DOHH2 (cell line): ENCODE measurements around the gene OBP2A.

Source experiments
- H3F3A ChIP-seq: fragments of 200-600 bp; sonication (generic), shearing (Covaris generic); 2 replicates; pipeline ENCODE4 v1.6.0; 2016; ENCODE audit warnings: antibody characterized with exemption, mild to moderate bottlenecking; ENCODE audit not compliant: control insufficient read depth, insufficient read depth
- H3K27ac ChIP-seq: fragments of 200-600 bp; sonication (generic); 2 replicates; pipeline ENCODE4 v1.5.1; 2014; ENCODE audit warnings: low read depth, mild to moderate bottlenecking, low read length, moderate library complexity
- H3K27me3 ChIP-seq: fragments of 200-600 bp; sonication (generic); 2 replicates; pipeline ENCODE4 v1.6.1; 2014; ENCODE audit warnings: mild to moderate bottlenecking, low read length, mixed read lengths; ENCODE audit not compliant: control insufficient read depth
- H3K36me3 ChIP-seq: fragments of 200-600 bp; sonication (generic); 2 replicates; pipeline ENCODE4 v1.6.1; 2014; ENCODE audit warnings: mild to moderate bottlenecking, low read length, moderate library complexity, mixed read lengths; ENCODE audit not compliant: control insufficient read depth
- H3K4me1 ChIP-seq: fragments of 200-600 bp; sonication (generic); 2 replicates; pipeline ENCODE4 v1.6.1; 2014; ENCODE audit warnings: mild to moderate bottlenecking, low read length, mixed read lengths; ENCODE audit not compliant: control insufficient read depth
- H3K4me2 ChIP-seq: fragments of 200-600 bp; sonication (generic); 2 replicates; pipeline ENCODE4 v1.6.0; 2014; ENCODE audit warnings: mild to moderate bottlenecking, low read length, moderate library complexity
- H3K4me3 ChIP-seq: fragments of 200-600 bp; sonication (generic); 2 replicates; pipeline ENCODE4 v1.5.1; 2014; ENCODE audit warnings: mild to moderate bottlenecking, low read length, mixed read lengths
- H3K79me2 ChIP-seq: fragments of 200-600 bp; sonication (generic); 2 replicates; pipeline ENCODE4 v1.6.1; 2014; ENCODE audit warnings: mild to moderate bottlenecking, low read length, mixed read lengths; ENCODE audit not compliant: control insufficient read depth
- H3K9me2 ChIP-seq: fragments of 200-600 bp; sonication (generic); replicated peaks from 2 replicates; pipeline ENCODE4 v1.6.1; 2014; ENCODE audit warnings: mild to moderate bottlenecking, low read length, mixed read lengths; ENCODE audit not compliant: control insufficient read depth
- H3K9me3 ChIP-seq: fragments of 200-600 bp; sonication (generic); 2 replicates; pipeline ENCODE4 v1.6.1; 2014; ENCODE audit warnings: antibody characterized with exemption, low read length, mixed read lengths; ENCODE audit not compliant: control insufficient read depth, insufficient read depth
- H4K20me1 ChIP-seq: fragments of 200-600 bp; sonication (generic); 2 replicates; pipeline ENCODE4 v1.6.0; 2014; ENCODE audit warnings: low read depth, mild to moderate bottlenecking, antibody characterized with exemption, low read length, moderate library complexity; ENCODE audit not compliant: control insufficient read depth, insufficient read depth
- EZH2phosphoT487 ChIP-seq: fragments of 200-600 bp; sonication (generic); IDR thresholded peaks from 2 replicates; pipeline ENCODE4 v1.6.1; 2017; ENCODE audit warnings: borderline replicate concordance, mild to moderate bottlenecking, antibody characterized with exemption, low read length, moderate library complexity, mixed read lengths
- TF ChIP-seq, protein P1 (sequence below): fragments of 200-600 bp; sonication (generic); IDR thresholded peaks from one replicate; pipeline ENCODE4 v1.5.1; 2014; ENCODE audit warnings: antibody characterized with exemption, mild to moderate bottlenecking, low read depth, low read length; ENCODE audit not compliant: poor library complexity, severe bottlenecking

OBP2A gene

DNA sequence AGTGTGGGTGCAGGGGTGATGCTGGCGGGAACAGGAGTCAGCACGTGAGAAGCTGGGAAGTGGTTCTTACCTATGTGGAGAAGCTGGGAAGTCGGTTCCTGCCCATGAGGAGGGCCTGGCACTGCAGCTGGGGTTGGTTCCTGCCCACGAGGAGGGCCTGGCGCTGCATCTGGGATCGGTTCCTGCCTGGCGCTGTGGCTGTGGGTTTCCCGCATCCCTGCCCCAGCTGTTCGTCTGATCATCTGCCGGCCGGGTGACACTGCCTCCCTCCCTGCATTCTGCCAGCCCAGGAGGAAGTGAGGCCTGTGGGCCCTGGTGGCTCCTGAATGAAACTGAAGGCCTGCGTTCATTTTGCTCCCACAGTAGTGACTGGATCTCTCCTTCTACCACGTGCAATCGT lies 5.1 kb downstream of the OBP2A start:
- no peak overlapping the region for H3K27ac ChIP-seq
- no peak overlapping the region for H3K4me3 ChIP-seq
- no peak overlapping the region for H3K4me2 ChIP-seq
- no peaks in the 10 kb centered on the region for H3K79me2 ChIP-seq
- no peaks in the 10 kb centered on the region for H3K27me3 ChIP-seq
- H3K9me2 ChIP-seq: no peaks in the 10 kb centered on the region
- no peaks in the 10 kb centered on the region for H3K9me3 ChIP-seq
- no peaks in the 10 kb centered on the region for H3K4me1 ChIP-seq
- no peaks in the 10 kb centered on the region for H3K36me3 ChIP-seq
- H3F3A ChIP-seq: no peaks in the 10 kb centered on the region
- H4K20me1 ChIP-seq: no peaks in the 10 kb centered on the region
- no peak for TF ChIP-seq EZH2phosphoT487
- TF ChIP-seq, protein P1, sequence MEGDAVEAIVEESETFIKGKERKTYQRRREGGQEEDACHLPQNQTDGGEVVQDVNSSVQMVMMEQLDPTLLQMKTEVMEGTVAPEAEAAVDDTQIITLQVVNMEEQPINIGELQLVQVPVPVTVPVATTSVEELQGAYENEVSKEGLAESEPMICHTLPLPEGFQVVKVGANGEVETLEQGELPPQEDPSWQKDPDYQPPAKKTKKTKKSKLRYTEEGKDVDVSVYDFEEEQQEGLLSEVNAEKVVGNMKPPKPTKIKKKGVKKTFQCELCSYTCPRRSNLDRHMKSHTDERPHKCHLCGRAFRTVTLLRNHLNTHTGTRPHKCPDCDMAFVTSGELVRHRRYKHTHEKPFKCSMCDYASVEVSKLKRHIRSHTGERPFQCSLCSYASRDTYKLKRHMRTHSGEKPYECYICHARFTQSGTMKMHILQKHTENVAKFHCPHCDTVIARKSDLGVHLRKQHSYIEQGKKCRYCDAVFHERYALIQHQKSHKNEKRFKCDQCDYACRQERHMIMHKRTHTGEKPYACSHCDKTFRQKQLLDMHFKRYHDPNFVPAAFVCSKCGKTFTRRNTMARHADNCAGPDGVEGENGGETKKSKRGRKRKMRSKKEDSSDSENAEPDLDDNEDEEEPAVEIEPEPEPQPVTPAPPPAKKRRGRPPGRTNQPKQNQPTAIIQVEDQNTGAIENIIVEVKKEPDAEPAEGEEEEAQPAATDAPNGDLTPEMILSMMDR: no peak

DNA sequence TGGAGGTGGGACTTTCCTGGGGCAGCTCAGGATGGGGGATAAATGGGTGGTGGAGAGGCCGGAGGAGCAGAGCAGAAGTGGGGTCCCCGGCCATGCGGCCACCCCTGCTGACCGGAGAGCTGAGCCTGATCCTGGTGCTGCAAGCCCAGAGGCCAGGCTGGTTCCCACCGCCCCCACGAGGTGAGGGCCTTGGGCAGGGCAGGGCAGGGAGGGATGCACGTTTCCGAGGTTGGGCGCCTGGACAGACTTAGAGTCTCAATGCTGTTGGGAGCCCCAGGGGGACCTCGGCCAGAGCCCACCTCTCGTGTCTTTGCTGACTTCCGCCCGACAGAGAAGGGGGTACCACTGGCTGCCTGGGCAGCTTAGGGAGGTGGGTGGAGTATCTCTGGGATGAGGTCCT lies 5.5 kb downstream of the OBP2A start:
- H3K4me2 ChIP-seq: no peak overlapping the region
- H3K4me3 ChIP-seq: no peak overlapping the region
- no peaks in the 10 kb centered on the region for H3K79me2 ChIP-seq
- no peaks in the 10 kb centered on the region for H3K9me2 ChIP-seq
- H3K27me3 ChIP-seq: no peaks in the 10 kb centered on the region
- no peak overlapping the region for H3K27ac ChIP-seq
- no peaks in the 10 kb centered on the region for H3K36me3 ChIP-seq
- H3K4me1 ChIP-seq: no peaks in the 10 kb centered on the region
- no peaks in the 10 kb centered on the region for H3F3A ChIP-seq
- H4K20me1 ChIP-seq: no peaks in the 10 kb centered on the region
- H3K9me3 ChIP-seq: no peaks in the 10 kb centered on the region
- TF ChIP-seq, protein P1: no peak
- no peak for TF ChIP-seq EZH2phosphoT487

DNA sequence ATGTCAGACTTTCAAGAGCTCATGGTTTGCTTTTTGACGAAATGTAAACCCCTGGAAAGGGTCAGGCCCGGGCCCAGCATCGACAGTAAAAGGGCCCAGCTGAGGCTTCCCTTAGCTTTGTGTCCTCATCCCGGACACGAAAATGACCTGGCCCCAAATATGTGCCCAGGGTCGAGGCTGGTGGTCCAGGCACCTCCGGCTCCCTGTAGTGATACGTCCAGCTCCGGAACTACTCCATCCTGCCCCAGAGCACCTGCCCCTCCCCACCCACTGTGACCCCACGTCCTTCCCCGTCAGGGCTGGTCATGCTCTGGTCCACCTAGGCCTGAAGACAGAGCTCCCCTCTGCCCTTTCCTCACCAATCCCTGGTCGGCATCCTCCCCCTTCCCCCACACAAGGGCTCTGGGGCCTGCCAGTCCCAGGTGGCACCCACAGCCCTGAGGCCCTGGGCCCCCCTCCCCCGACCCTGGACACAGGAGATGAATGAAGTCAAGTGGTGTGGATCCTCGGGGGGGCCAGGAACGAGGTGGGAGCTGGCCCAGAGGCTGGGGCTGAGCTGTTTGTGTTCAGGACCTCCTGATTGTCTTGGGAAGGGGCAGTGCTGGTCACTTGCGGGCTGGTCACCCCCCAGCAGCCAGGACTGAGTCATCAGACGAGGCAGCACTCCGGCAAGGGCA lies 6.2 kb downstream of the OBP2A start:
- Histone ChIP-seq H3K79me2 (no peaks in the 10 kb centered on the region), H3K27me3 (no peaks in the 10 kb centered on the region), H3K27ac (no peak overlapping the region), H3K4me2 (no peak overlapping the region), H3K9me3 (no peaks in the 10 kb centered on the region), H3K4me3 (no peak overlapping the region), H3K36me3 (no peaks in the 10 kb centered on the region), H3F3A (no peaks in the 10 kb centered on the region), H3K9me2 (no peaks in the 10 kb centered on the region), H3K4me1 (no peaks in the 10 kb centered on the region), H4K20me1 (no peaks in the 10 kb centered on the region)
- TF ChIP-seq EZH2phosphoT487: no peak
- TF ChIP-seq, protein P1: no peak
